ENCODE data around the gene NUDT16L1.

NUDT16L1 gene

DNA sequence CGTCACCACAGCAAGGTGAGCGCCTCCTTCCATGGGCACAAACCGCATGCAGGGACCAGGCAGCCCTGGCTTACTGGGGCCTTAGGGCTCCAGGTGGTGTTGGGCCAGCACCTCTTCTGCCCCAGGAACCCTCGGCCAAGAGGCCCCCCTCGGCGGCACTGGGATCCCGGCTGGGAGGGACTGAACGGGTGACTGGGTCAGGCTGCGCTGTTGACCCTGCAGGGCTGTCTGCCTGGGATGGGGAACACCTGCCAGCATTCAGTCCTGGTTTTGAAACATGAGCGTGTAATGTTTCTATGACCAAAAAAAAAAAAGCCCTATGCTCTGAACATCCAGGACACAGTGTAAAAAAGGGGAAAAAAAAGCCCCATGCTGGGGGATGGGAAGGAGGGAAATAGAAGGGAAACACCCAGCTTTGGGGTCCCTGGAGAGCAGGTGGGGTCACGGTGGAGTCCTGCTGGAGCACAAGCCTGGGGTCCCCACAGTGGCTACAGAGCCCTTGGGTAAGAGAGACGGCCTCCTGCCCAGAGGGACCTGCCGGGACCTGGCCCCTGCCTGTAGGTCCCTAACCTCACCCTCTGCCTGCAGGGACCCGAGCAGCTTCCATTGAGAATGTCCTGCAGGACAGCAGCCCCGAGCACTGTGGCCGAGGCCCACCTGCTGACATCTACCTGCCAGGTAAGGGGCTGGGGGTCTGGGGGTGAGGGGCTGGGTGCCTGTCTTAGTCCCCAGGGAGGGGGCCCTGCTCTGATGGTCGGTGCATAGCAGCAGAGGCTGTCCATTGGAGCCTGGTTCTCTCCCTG, 9.9 kb upstream of the NUDT16L1 start:
- DNase-seq, result no peak

DNA sequence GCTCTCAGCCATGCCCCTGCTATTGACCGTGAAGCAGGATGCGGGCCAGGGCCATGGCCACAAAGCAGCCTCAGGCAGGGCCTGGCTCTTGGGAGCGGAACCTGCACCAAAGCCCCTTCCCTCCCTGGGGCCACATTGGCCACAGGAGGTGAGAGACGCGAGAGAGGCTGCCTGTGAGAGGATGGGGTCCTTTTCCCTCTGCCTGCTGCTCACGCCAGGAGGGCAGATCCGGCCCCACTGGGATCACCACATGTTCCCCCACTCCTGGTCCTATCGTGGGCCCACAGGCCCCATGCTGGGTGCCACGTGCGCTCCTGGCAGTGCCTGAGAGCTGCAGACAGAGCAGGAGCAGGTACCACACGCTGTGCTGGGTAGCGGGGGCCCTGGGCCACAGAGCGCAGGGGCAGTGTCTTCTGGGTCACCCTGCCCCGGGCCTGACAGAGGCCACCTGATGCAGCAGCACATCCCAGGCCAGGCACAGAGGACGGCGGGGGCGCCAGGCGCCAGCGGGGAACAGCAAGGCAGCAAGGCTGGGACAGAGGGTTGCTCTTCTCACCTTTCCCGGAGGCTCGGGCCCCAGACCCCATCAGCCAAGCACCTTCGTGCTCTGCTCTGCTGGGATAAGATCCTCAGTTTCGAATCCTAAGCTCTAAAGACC, 9.2 kb upstream of the NUDT16L1 start:
- no peak for DNase-seq

DNA sequence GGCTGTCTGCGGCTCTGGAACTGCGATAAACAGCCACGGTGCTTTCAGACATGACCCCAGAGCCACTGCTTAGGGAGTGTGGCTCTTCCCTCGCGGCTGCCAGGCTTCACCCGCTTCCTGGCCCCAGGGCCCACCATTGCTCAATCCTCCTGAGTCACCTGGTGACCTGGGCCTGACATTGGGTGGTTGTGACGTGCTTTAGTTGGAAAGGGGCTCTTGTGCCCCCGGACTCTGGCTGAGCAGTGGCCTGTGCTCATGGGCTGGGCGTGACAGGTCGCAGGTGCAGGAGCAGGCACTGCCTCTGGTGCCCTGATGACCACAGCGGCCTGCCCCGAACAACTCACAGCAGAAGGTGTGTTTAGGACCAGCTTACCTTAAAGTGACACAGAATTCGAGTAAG, 8.6 kb upstream of the NUDT16L1 start:
- DNase-seq, result no peak

- DNase-seq, result no peak
These were observed 8.1 kb upstream of the NUDT16L1 start for GRCh38 chr16:4685292-4685691.

DNA sequence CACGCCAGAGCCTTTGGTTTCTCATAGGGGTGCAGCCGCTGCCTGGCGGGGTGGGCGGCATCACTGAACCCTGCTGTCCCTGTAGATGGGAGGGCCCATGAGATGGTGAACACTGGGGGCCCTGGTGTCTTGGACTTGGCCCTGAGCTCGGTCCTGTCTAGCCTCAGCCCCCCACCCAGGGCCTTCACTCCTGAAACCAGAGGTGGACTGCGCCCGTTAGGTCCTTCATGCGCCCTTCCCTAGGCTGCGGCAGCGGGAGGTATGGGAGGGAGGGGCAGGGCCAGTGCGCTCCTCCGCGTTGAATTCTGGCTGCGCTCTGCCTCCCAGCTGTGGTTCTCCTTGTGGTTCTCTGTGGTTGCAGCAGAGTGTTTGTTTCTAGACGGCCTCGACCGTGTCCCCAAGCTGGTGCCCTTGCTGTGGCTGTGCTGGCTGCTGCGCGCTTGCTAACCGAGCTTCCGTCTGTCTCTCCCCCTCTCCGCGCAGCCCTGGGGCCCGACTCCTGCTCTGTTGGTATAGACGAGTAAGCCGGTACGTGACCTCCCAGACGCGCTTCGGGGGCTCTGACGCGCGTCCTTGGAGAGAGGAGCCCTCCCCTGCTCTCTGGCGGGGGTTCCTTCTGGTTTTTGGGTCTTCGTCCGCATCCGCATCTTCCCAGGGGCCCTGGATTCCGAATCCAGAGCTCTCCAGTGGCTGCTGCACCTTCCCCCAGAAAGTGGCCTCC, 7.4 kb upstream of the NUDT16L1 start:
- no peak for DNase-seq

DNA sequence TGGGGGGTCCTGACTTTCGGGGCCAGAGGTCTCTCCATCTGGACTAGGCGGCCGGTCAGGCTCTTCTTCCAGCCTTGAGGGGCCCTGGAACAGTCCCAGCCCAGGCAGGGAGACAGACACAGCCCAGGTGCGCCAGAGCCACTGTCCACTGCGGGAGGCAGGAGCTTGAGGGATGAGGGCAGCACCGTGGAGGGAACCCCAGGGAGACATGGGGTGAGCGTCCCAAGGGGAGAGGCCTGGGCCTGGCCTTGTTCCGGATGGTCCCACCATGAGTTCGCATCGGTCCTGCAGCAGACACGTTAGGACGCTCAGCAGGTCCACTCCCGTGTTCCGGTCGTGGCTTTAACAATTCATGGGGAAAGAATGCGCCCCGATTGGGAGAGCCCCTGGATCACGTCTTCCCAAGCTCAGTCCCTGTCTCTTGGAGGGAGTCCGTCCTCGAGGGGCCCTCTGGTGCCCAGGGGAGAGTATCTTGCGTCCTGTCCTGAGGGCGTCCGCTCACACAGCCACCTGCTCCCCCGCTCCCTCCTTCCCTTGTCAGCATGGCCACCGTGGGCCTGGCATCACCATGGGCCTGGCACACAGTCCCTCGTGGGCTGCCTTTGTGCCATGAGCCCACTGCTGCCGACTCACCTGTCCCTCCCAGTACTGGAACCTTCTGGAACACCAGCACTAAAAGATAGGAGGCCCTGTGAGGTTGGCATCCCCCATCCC, 6.7 kb upstream of the NUDT16L1 start:
- DNase-seq, result no peak

- DNase-seq, result no peak
These were observed 5.9 kb upstream of the NUDT16L1 start for GRCh38 chr16:4687416-4687815.

- DNase-seq, result no peak
These were observed 5.3 kb upstream of the NUDT16L1 start for GRCh38 chr16:4687946-4688673.

DNA sequence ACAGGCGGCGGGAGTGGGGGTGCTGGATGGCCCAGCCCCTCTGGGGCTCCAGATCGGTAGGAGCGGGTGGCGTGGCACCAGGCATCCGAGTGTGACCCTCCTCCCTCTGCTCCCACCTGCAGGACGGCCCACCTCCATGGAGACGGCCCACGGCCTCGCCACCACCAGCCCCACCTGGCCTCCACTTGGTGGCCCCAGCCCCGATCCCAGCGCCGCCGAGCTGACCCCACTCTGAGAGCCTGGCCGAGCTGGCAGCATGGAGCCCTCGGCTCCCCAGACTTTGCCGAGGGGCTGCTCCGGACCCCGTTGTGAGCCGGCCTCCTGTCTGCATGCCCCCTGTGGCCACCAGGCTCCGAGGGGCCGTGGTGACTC, 4.7 kb upstream of the NUDT16L1 start:
- DNase-seq, result no peak

- DNase-seq, result no peak
These were observed 4.2 kb upstream of the NUDT16L1 start for GRCh38 chr16:4689091-4689671.

DNA sequence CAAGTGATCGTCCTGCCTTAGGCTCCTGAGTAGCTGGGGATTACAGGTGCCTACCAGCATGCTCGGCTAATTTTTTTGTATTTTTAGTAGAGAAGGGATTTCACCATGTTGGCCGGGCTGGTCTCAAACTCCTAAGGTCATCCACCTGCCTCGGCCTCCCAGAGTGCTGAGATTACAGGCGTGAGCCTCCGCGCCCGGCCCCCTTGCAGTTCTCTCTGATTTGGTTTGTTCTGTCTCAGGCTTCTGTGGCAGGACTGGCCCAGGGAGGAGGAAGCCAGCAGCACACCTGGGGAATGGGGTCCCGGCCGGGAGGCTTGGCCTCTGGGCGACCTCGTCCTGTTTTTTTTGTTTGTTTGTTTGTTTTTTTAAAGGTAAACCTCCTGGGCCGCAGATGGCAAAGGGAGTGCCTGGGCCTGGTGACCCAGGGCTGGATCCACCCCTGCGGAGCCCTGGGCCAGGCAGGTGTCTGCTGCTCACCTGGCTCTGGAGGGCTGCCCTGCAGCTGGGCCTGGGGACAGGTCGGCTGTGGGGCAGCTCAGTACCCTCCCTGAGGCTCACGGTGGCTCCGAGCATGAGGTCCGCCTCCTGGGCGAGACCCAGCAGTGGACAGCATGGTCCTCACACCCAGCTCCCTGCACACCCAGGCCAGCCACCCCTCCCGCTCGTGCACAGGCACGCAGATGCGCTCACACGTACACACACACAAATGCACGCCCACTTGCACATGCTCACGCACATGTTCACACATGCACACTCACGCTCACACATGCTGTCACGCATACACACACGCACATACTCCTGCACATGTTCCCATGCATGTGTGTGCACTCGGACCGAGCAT, 3.3 kb upstream of the NUDT16L1 start:
- no peak for DNase-seq

GRCh38 chr16:4690946-4691665, 2.3 kb upstream of the NUDT16L1 start:
- DNase-seq, result no peak

GRCh38 chr16:4691666-4692412, 1.5 kb upstream of the NUDT16L1 start:
- DNase-seq, result no peak

GRCh38 chr16:4692460-4693295, 684 bp upstream of the NUDT16L1 start:
- no peak for DNase-seq

DNA sequence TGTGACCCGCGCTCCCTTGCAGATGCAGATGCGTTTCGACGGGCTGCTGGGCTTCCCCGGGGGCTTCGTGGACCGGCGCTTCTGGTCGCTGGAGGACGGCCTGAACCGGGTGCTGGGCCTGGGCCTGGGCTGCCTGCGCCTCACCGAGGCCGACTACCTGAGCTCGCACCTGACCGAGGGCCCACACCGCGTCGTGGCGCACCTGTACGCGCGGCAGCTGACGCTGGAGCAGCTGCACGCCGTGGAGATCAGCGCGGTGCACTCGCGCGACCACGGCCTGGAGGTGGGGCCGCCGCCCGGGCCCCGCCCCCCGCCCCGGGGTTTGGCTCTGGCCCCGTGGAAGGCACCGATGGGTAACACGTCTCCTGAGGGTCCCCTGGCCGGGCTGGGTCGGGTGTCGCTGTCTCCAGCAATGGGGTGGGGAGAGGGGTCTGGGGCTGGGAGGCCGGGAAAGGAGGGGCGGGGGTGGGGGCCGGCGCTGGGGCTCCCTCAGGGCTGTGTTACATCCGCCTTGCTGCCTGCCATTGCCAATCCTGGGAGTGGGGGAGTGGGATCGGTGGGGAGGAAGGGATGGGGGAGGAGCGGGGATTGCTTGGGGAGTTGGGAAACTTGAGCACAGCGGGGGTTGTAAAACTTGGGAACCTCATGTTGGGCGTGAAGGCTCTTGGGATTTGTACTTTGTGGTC, 737 bp downstream of the NUDT16L1 start:
- DNase-seq, result peak; percentile 54

GRCh38 chr16:4694642-4695451, 1.5 kb downstream of the NUDT16L1 start:
- DNase-seq, result no peak

GRCh38 chr16:4695473-4696171, 2.3 kb downstream of the NUDT16L1 start:
- no peak for DNase-seq
